Measurements from ENCODE around the gene TAS1R3. TPM values are rescaled to one million over a fixed set of nuclear protein-coding genes. Genes with fewer than 3 reads are reported as not detected.

Gene TAS1R3
- total and polyA plus RNA-seq, 7 experiments from 2014 or later = 0.32 to 2.6 (median 1.5) TPM; not detected in 1

DNA sequence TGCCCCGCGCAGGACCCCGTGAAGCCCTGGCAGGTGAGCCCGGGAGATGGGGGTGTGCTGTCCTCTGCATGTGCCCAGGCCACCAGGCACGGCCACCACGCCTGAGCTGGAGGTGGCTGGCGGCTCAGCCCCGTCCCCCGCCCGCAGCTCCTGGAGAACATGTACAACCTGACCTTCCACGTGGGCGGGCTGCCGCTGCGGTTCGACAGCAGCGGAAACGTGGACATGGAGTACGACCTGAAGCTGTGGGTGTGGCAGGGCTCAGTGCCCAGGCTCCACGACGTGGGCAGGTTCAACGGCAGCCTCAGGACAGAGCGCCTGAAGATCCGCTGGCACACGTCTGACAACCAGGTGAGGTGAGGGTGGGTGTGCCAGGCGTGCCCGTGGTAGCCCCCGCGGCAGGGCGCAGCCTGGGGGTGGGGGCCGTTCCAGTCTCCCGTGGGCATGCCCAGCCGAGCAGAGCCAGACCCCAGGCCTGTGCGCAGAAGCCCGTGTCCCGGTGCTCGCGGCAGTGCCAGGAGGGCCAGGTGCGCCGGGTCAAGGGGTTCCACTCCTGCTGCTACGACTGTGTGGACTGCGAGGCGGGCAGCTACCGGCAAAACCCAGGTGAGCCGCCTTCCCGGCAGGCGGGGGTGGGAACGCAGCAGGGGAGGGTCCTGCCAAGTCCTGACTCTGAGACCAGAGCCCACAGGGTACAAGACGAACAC is 1.8 kb downstream of the TAS1R3 start:
- no peak for DNase-seq
- ChIA-PET CTCF (no interaction called here), POLR2A (no interaction called here)
- no peaks in the 10 kb centered on the region for H3K9me3 Mint-ChIP-seq
- ATAC-seq = no peak
- Histone ChIP-seq H3K27ac (ENCODE audit: low read depth, low read length) (no peak overlapping the region), H3K4me1 (ENCODE audit: control insufficient read depth in 2 of 2, insufficient read depth in 2 of 2, low read length in 2 of 2) (no peaks in the 10 kb centered on the region), H3K27me3 (ENCODE audit: control insufficient read depth in 2 of 2, insufficient read depth in 2 of 2, low read length in 2 of 2) (no peaks in the 10 kb centered on the region), H3K4me3 (ENCODE audit: low read length) (no peak overlapping the region), H3K9me3 (ENCODE audit: control insufficient read depth in 2 of 3, low read length in 3 of 3) (no peaks in the 10 kb centered on the region), H3K36me3 (ENCODE audit: control insufficient read depth in 2 of 3, insufficient read depth in 3 of 3, low read length in 3 of 3) (peaks cover 0 to 17% (median 0%) of the 10 kb centered on the region in 3 experiments)
- intact Hi-C loops (cut with micrococcal nuclease) = no loop called here
- peaks cover 0 to 7% (median 4%) of the 10 kb centered on the region in 7 donors for H3K4me1 Mint-ChIP-seq
- H3K27me3 Mint-ChIP-seq = no peaks in the 10 kb centered on the region
- no peak overlapping the region for H3K27ac Mint-ChIP-seq
- H3K36me3 Mint-ChIP-seq = peaks cover 0 to 5% (median 0%) of the 10 kb centered on the region in 5 donors
- H3K4me3 Mint-ChIP-seq = no peak overlapping the region

DNA sequence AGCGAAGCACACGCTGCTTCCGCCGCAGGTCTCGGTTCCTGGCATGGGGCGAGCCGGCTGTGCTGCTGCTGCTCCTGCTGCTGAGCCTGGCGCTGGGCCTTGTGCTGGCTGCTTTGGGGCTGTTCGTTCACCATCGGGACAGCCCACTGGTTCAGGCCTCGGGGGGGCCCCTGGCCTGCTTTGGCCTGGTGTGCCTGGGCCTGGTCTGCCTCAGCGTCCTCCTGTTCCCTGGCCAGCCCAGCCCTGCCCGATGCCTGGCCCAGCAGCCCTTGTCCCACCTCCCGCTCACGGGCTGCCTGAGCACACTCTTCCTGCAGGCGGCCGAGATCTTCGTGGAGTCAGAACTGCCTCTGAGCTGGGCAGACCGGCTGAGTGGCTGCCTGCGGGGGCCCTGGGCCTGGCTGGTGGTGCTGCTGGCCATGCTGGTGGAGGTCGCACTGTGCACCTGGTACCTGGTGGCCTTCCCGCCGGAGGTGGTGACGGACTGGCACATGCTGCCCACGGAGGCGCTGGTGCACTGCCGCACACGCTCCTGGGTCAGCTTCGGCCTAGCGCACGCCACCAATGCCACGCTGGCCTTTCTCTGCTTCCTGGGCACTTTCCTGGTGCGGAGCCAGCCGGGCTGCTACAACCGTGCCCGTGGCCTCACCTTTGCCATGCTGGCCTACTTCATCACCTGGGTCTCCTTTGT is 2.6 kb downstream of the TAS1R3 start:
- Histone ChIP-seq H3K4me1 (ENCODE audit: control insufficient read depth in 2 of 2, insufficient read depth in 2 of 2, low read length in 2 of 2) (no peaks in the 10 kb centered on the region), H3K27me3 (ENCODE audit: control insufficient read depth in 2 of 2, insufficient read depth in 2 of 2, low read length in 2 of 2) (no peaks in the 10 kb centered on the region), H3K4me3 (ENCODE audit: low read length) (no peak overlapping the region), H3K36me3 (ENCODE audit: control insufficient read depth in 2 of 3, insufficient read depth in 3 of 3, low read length in 3 of 3) (peaks cover 0 to 15% (median 0%) of the 10 kb centered on the region in 3 experiments), H3K27ac (ENCODE audit: low read depth, low read length) (no peak overlapping the region), H3K9me3 (ENCODE audit: control insufficient read depth in 2 of 3, low read length in 3 of 3) (no peaks in the 10 kb centered on the region)
- ATAC-seq (no peak), DNase-seq (no peak)
- Mint-ChIP-seq H3K4me3 (no peak overlapping the region), H3K36me3 (peaks cover 0 to 5% (median 0%) of the 10 kb centered on the region in 5 donors), H3K27me3 (no peaks in the 10 kb centered on the region), H3K4me1 (peaks cover 0 to 7% (median 4%) of the 10 kb centered on the region in 7 donors), H3K9me3 (no peaks in the 10 kb centered on the region), H3K27ac (no peak overlapping the region)
- intact Hi-C loops (cut with micrococcal nuclease) = no loop called here
- POLR2A ChIA-PET = no interaction called here
- CTCF ChIA-PET = no interaction called here

DNA sequence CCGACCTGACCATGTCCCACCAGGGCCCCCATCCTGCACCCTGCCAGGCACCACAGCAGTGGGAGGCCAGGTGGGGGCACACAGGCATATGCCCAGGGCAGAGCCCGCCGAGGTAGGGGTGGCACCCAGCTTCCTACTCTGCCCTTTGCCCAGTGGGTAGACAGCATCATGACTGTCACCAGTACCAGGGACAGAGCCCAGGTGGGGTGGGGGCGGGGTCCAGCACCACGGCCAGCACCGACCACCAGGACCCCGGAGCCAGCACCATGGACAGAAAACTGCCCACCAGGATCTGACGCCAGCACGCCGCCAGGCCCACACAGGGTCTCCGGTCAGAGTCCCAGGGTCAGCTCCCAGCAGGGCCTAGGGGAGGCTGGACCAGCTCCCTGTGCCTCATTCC is 3.8 kb downstream of the TAS1R3 start:
- H3K27me3 Mint-ChIP-seq = no peaks in the 10 kb centered on the region
- no peak for DNase-seq
- H3K4me3 Mint-ChIP-seq = no peak overlapping the region
- CTCF ChIA-PET = no interaction called here
- H3K9me3 Mint-ChIP-seq = no peaks in the 10 kb centered on the region
- peaks cover 0 to 2% (median under 1%) of the 10 kb centered on the region in 7 donors for H3K4me1 Mint-ChIP-seq
- H3K27ac ChIP-seq (ENCODE audit: low read depth, low read length) = no peak overlapping the region
- H3K27ac Mint-ChIP-seq = no peak overlapping the region
- POLR2A ChIA-PET = no interaction called here
- H3K4me3 ChIP-seq (ENCODE audit: low read length) = no peak overlapping the region
- no peak for ATAC-seq
- H3K36me3 Mint-ChIP-seq = peaks cover 0 to 4% (median 0%) of the 10 kb centered on the region in 5 donors
- H3K4me1 ChIP-seq (ENCODE audit: control insufficient read depth in 2 of 2, insufficient read depth in 2 of 2, low read length in 2 of 2) = no peaks in the 10 kb centered on the region
- H3K27me3 ChIP-seq (ENCODE audit: control insufficient read depth in 2 of 2, insufficient read depth in 2 of 2, low read length in 2 of 2) = no peaks in the 10 kb centered on the region
- H3K36me3 ChIP-seq (ENCODE audit: control insufficient read depth in 2 of 3, insufficient read depth in 3 of 3, low read length in 3 of 3) = peaks cover 0 to 17% (median 0%) of the 10 kb centered on the region in 3 experiments
- H3K9me3 ChIP-seq (ENCODE audit: control insufficient read depth in 2 of 3, low read length in 3 of 3) = no peaks in the 10 kb centered on the region
- intact Hi-C loops (cut with micrococcal nuclease) = no loop called here

DNA sequence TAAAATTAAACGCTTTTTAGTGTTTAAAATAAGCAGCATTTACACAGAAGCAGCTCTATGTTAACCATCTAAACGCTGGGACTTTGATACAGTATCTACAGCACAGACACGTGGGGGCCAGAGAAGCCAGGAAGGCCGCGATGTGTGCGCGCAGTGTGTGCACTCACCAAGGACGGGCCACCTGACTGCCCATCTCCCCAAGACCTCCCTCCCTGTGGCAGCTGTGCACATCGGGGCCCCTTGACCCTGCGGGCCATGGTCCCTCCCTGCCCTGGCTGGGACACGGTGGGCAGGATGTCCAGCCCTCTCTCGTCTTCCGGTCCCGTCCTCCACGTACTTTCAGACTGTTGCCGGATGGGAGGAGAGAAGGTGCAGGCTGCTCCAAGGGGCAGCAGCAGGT is 4.2 kb downstream of the TAS1R3 start:
- H3K4me3 ChIP-seq (ENCODE audit: low read length) = no peak overlapping the region
- H3K4me3 Mint-ChIP-seq = no peak overlapping the region
- H3K4me1 Mint-ChIP-seq = no peaks in the 10 kb centered on the region
- H3K27me3 ChIP-seq (ENCODE audit: control insufficient read depth in 2 of 2, insufficient read depth in 2 of 2, low read length in 2 of 2) = no peaks in the 10 kb centered on the region
- peaks cover 0 to 21% (median 0%) of the 10 kb centered on the region in 3 experiments for H3K36me3 ChIP-seq (ENCODE audit: control insufficient read depth in 2 of 3, insufficient read depth in 3 of 3, low read length in 3 of 3)
- peaks cover 0 to 4% (median 0%) of the 10 kb centered on the region in 5 donors for H3K36me3 Mint-ChIP-seq
- no peaks in the 10 kb centered on the region for H3K4me1 ChIP-seq (ENCODE audit: control insufficient read depth in 2 of 2, insufficient read depth in 2 of 2, low read length in 2 of 2)
- ChIA-PET POLR2A (interaction anchor here (1.3 kb wide), 1 partner anchor 13 kb away, joined by 3 read pairs; no protein-coding TSS in a partner anchor), CTCF (no interaction called here)
- no peaks in the 10 kb centered on the region for H3K9me3 Mint-ChIP-seq
- H3K27ac ChIP-seq (ENCODE audit: low read depth, low read length) = no peak overlapping the region
- no peak overlapping the region for H3K27ac Mint-ChIP-seq
- intact Hi-C loops (cut with micrococcal nuclease) = no loop called here
- ATAC-seq (no peak), DNase-seq (no peak)
- no peaks in the 10 kb centered on the region for H3K27me3 Mint-ChIP-seq
- H3K9me3 ChIP-seq (ENCODE audit: control insufficient read depth in 2 of 3, low read length in 3 of 3) = no peaks in the 10 kb centered on the region

DNA sequence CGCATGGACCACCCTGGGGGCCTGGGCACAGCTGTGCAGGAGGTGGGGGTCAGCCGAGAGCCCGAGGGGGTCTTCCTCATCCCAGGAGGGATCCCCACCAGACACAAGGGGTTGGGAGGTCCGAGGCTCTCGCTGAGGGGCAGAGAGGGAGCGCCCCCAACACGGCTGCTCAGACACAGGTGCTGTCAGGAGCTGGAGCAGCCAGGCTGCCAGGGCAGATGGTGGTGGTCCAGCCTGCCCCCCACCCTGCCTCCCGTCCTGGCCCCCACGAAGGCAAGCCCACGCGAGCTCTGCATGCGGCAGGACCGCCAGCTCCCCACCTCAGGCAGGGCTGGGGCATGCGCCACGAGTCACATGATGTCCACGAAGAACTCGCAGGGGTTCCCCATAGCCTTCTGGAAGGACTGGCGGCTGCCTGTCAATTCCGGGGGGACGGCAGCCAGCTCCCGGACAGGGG is 4.7 kb downstream of the TAS1R3 start:
- Mint-ChIP-seq H3K27me3 (no peaks in the 10 kb centered on the region), H3K4me3 (no peak overlapping the region), H3K36me3 (peaks cover 0 to 5% (median 0%) of the 10 kb centered on the region in 5 donors), H3K27ac (no peak overlapping the region), H3K4me1 (no peaks in the 10 kb centered on the region), H3K9me3 (peaks cover 0 to 3% (median 0%) of the 10 kb centered on the region in 11 donors)
- Histone ChIP-seq H3K27ac (ENCODE audit: low read depth, low read length) (no peak overlapping the region), H3K4me1 (ENCODE audit: control insufficient read depth in 2 of 2, insufficient read depth in 2 of 2, low read length in 2 of 2) (no peaks in the 10 kb centered on the region), H3K36me3 (ENCODE audit: control insufficient read depth in 2 of 3, insufficient read depth in 3 of 3, low read length in 3 of 3) (peaks cover 0 to 23% (median 0%) of the 10 kb centered on the region in 3 experiments), H3K9me3 (ENCODE audit: control insufficient read depth in 2 of 3, low read length in 3 of 3) (no peaks in the 10 kb centered on the region), H3K4me3 (ENCODE audit: low read length) (no peak overlapping the region), H3K27me3 (ENCODE audit: control insufficient read depth in 2 of 2, insufficient read depth in 2 of 2, low read length in 2 of 2) (no peaks in the 10 kb centered on the region)
- ATAC-seq (no peak), DNase-seq (no peak)
- POLR2A ChIA-PET = interaction anchor here (0.7 to 1.3 kb wide), 2 partner anchors 12 to 16 kb away, joined by 3 read pairs; no protein-coding TSS in a partner anchor
- intact Hi-C loops (cut with micrococcal nuclease) = no loop called here
- CTCF ChIA-PET = no interaction called here

DNA sequence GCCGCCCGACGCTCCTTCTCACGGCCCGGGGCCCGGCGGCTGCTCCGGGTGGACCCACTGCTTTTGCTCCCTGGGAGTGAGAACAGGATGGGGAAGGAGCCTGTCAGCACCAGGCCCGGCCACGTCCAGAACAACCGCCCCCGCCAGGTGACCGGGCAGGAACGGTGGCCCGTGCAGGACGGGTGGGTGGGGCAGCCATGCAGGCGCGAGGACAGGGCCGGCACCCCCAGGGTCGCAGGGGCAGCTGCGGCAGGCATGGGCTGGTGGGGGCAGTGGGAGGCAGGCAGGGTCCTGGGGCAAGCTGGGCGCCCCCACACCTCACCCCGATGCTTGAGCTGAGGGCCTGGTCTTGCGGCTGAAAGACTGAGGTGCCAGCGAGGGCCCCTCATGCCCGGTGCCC is 5.4 kb downstream of the TAS1R3 start:
- H3K27ac ChIP-seq (ENCODE audit: low read depth, low read length) = no peak overlapping the region
- Mint-ChIP-seq H3K4me1 (no peaks in the 10 kb centered on the region), H3K9me3 (peaks cover 0 to 4% (median 0%) of the 10 kb centered on the region in 11 donors), H3K27ac (no peak overlapping the region), H3K4me3 (no peak overlapping the region), H3K27me3 (no peaks in the 10 kb centered on the region), H3K36me3 (peaks cover 0 to 11% (median 4%) of the 10 kb centered on the region in 5 donors)
- ATAC-seq = no peak
- H3K27me3 ChIP-seq (ENCODE audit: control insufficient read depth in 2 of 2, insufficient read depth in 2 of 2, low read length in 2 of 2) = no peaks in the 10 kb centered on the region
- H3K4me3 ChIP-seq (ENCODE audit: low read length) = no peak overlapping the region
- no peaks in the 10 kb centered on the region for H3K4me1 ChIP-seq (ENCODE audit: control insufficient read depth in 2 of 2, insufficient read depth in 2 of 2, low read length in 2 of 2)
- intact Hi-C loops (cut with micrococcal nuclease) = no loop called here
- no peaks in the 10 kb centered on the region for H3K9me3 ChIP-seq (ENCODE audit: control insufficient read depth in 2 of 3, low read length in 3 of 3)
- H3K36me3 ChIP-seq (ENCODE audit: control insufficient read depth in 2 of 3, insufficient read depth in 3 of 3, low read length in 3 of 3) = peaks cover 0 to 29% (median 0%) of the 10 kb centered on the region in 3 experiments
- ChIA-PET POLR2A (interaction anchor here (1.3 kb wide), 2 partner anchors 11 to 12 kb away, joined by 3 read pairs; no protein-coding TSS in a partner anchor), CTCF (no interaction called here)
- no peak for DNase-seq

Data from naive thymus-derived CD4-positive, alpha-beta T cell (primary cell).